ENCODE data around the gene CKAP5.

GRCh38 chr11:46850829-46851380 is 4.8 kb upstream of the CKAP5 start:
- TF ChIP-seq, protein P1, sequence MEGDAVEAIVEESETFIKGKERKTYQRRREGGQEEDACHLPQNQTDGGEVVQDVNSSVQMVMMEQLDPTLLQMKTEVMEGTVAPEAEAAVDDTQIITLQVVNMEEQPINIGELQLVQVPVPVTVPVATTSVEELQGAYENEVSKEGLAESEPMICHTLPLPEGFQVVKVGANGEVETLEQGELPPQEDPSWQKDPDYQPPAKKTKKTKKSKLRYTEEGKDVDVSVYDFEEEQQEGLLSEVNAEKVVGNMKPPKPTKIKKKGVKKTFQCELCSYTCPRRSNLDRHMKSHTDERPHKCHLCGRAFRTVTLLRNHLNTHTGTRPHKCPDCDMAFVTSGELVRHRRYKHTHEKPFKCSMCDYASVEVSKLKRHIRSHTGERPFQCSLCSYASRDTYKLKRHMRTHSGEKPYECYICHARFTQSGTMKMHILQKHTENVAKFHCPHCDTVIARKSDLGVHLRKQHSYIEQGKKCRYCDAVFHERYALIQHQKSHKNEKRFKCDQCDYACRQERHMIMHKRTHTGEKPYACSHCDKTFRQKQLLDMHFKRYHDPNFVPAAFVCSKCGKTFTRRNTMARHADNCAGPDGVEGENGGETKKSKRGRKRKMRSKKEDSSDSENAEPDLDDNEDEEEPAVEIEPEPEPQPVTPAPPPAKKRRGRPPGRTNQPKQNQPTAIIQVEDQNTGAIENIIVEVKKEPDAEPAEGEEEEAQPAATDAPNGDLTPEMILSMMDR (IDR thresholded peaks at IDR 0.05; ENCODE audit: low read depth, low read length, poor library complexity, severe bottlenecking): no peak
- no peak for TF ChIP-seq EZH2phosphoT487 (IDR thresholded peaks at IDR 0.05; ENCODE audit: borderline replicate concordance, low read length)

All from DOHH2 (cell line).